HFFc6 (cell line): ENCODE measurements around the gene STARD4. TPM values are rescaled to one million over a fixed set of nuclear protein-coding genes. Genes with fewer than 3 reads are reported as not detected.

Experiments
- DNase-seq: peaks from one replicate; pipeline ENCODE4 v3.0.0-alpha.2; 2018
- H3K27ac Mint-ChIP-seq: 2 replicates; pipeline ENCODE4 v1.8.0; 2020; ENCODE audit warnings: mild to moderate bottlenecking, mixed read lengths
- H3K27me3 Mint-ChIP-seq: 2 replicates; pipeline ENCODE4 v1.8.0; 2021; ENCODE audit warnings: mild to moderate bottlenecking, moderate library complexity, mixed read lengths; ENCODE audit not compliant: insufficient read depth
- H3K36me3 Mint-ChIP-seq: 2 replicates; pipeline ENCODE4 v1.8.0; 2021; ENCODE audit warnings: low read depth, mixed read lengths
- H3K4me1 Mint-ChIP-seq: 2 replicates; pipeline ENCODE4 v1.8.0; 2020; ENCODE audit warnings: low read depth, mixed read lengths
- H3K4me3 Mint-ChIP-seq: 2 replicates; pipeline ENCODE4 v1.8.0; 2020; ENCODE audit warnings: mild to moderate bottlenecking, moderate library complexity, mixed read lengths
- H3K9me3 Mint-ChIP-seq: 2 replicates; pipeline ENCODE4 v1.8.0; 2020; ENCODE audit warnings: mild to moderate bottlenecking, mixed read lengths
- CTCF ChIP-seq: fragments of 200-600 bp; sonication (generic); IDR thresholded peaks from 2 replicates; pipeline ENCODE4 v1.5.0; 2021; ENCODE audit warnings: antibody characterized with exemption, mild to moderate bottlenecking
- total RNA-seq, 6 experiments: library from RNA; stranded (reverse); fragmentation: NEBNext Ultra II Directional; extraction: Animal tissue kit (Norgen Biotek cat#: 25700); gene quantifications; 2 replicates in 1 of 6; 3 replicates in 5 of 6; pipeline ENCODE4 v1.2.3, GENCODE V29; 2021

Gene STARD4
- total RNA-seq, 6 experiments from 2014 or later = 18.0 to 26.4 (median 24.4) TPM

- no peak for DNase-seq
- H3K36me3 Mint-ChIP-seq = no peaks in the 10 kb centered on the region
- H3K27me3 Mint-ChIP-seq = no peaks in the 10 kb centered on the region; the same call in 1 of the 2 replicates
- no peak overlapping the region for H3K27ac Mint-ChIP-seq
- H3K4me3 Mint-ChIP-seq = no peak overlapping the region
- no peaks in the 10 kb centered on the region for H3K4me1 Mint-ChIP-seq
- no peak for TF ChIP-seq CTCF
- H3K9me3 Mint-ChIP-seq = no peaks in the 10 kb centered on the region
Observed at GRCh38 chr5:111461934-111462333, 50.4 kb downstream of the STARD4 start.

DNA sequence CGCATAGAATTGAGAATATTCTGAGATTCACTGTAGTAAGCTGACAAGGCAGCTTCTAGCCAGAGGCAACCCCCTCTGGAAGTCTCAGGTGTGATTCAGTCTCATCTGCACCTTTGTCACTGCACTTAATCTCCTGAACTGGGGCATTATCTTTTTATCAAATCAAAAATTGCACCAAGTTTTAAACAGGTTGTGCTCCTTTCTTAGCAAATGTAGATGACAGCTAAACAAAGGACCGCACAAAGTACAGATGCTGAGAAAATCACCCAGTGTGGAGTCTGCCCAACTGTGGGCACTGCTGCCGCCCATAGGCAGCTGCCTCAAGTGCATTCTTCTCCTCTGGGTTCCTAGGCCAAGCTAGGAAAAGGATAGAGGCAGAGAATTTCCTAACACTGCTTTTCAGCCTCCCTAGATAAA lies 51.1 kb downstream of the STARD4 start:
- Mint-ChIP-seq H3K27ac (no peak overlapping the region), H3K27me3 (no peaks in the 10 kb centered on the region; the same call in 1 of the 2 replicates), H3K4me1 (no peaks in the 10 kb centered on the region), H3K9me3 (no peaks in the 10 kb centered on the region), H3K4me3 (no peak overlapping the region), H3K36me3 (no peaks in the 10 kb centered on the region)
- peak; percentile 71 for TF ChIP-seq CTCF
- peak; percentile 8 for DNase-seq

- H3K36me3 Mint-ChIP-seq = no peaks in the 10 kb centered on the region
- peaks cover 31% of the 10 kb centered on the region for H3K4me1 Mint-ChIP-seq
- no peak for TF ChIP-seq CTCF
- peak overlapping the region; percentile 77; the same call in 1 of the 2 replicates for H3K4me3 Mint-ChIP-seq
- no peaks in the 10 kb centered on the region for H3K27me3 Mint-ChIP-seq
- 0 out of 2 replicates have a peak overlapping the region, but pooled peaks have one; percentile 86 for H3K27ac Mint-ChIP-seq
- DNase-seq = no peak
- H3K9me3 Mint-ChIP-seq = no peaks in the 10 kb centered on the region
Observed at GRCh38 chr5:111454776-111455175, 57.6 kb downstream of the STARD4 start.

DNA sequence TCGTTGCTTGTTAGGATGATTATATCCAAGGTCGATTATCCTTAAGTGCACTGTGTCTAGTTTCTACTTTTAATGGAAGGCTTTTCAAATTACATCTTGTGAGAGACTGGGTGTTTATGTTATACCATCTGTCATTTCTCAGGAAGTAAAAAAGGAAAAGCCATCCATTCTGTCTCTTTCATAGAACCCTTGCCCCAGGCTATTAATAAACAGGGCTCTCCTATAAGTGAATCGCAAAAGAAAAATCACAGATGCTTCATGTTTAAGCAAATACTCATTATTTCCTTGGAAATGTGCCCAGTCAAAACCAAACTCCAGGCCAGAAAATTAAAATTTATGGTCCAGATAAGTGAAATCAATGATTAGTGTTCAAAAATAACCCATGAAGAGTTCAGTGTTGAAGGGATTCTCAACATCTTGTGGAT lies 58.1 kb downstream of the STARD4 start:
- peak; percentile 70 for DNase-seq
- Mint-ChIP-seq H3K27ac (peak overlapping the region; percentile 86), H3K36me3 (no peaks in the 10 kb centered on the region), H3K27me3 (no peaks in the 10 kb centered on the region), H3K9me3 (no peaks in the 10 kb centered on the region), H3K4me3 (peak overlapping the region; percentile 77), H3K4me1 (peaks cover 31% of the 10 kb centered on the region)
- TF ChIP-seq CTCF = no peak

DNA sequence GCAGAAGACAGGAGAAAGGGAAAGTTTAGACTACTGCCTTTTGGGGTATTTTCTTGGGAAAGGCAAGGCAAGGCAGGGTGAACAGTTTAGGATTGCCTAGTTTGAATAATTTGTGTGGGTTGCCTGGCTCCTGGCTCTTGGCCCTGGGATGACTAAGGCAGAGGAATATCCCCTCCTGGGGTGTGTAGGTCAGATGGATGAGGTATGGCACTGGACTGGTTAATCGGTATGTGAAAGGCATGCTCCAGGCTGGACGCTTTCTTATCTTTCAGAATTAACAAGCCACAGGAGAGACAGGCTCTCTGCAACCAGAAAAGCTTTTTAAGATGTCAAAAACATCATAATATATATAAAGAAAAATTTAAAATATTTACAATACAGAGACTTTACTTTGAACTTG lies 58.6 kb downstream of the STARD4 start:
- no peak for TF ChIP-seq CTCF
- H3K4me3 Mint-ChIP-seq = peak overlapping the region; percentile 77
- no peaks in the 10 kb centered on the region for H3K9me3 Mint-ChIP-seq
- DNase-seq = peak; percentile 43
- H3K4me1 Mint-ChIP-seq = peaks cover 31% of the 10 kb centered on the region
- H3K27me3 Mint-ChIP-seq = no peaks in the 10 kb centered on the region
- H3K27ac Mint-ChIP-seq = peak overlapping the region; percentile 86
- no peaks in the 10 kb centered on the region for H3K36me3 Mint-ChIP-seq

GRCh38 chr5:111453295-111453694 lies 59.0 kb downstream of the STARD4 start:
- no peak for TF ChIP-seq CTCF
- peak; percentile 52 for DNase-seq
- Mint-ChIP-seq H3K4me1 (peaks cover 31% of the 10 kb centered on the region), H3K27me3 (no peaks in the 10 kb centered on the region), H3K4me3 (peak overlapping the region; percentile 77), H3K27ac (peak overlapping the region; percentile 86), H3K36me3 (no peaks in the 10 kb centered on the region), H3K9me3 (no peaks in the 10 kb centered on the region)
